ENCODE data around the gene MAPK8IP3.

- TF ChIP-seq CTCF (IDR thresholded peaks at IDR 0.05) (no peak), POLR2AphosphoS5 (IDR thresholded peaks at IDR 0.05) (no peak), POLR2A (IDR thresholded peaks at IDR 0.05) (no peak)
These were observed 111.7 kb downstream of the MAPK8IP3 start for GRCh38 chr16:1817716-1818115.
